ENCODE data around the gene CADM3.

CADM3 gene

GRCh38 chr1:159207080-159207479 is 35.7 kb downstream of the CADM3 start:
- no peaks in the 10 kb centered on the region for H3K4me1 ChIP-seq (ENCODE audit: control insufficient read depth, insufficient read depth, low read depth, low read length)
- 90% methylated on average over 4 of the region's 5 CpGs for WGBS
- no peak overlapping the region for H3K14ac ChIP-seq (ENCODE audit: low read length in 2 of 2)
- H3K4me2 ChIP-seq (ENCODE audit: low read length, poor library complexity, severe bottlenecking) = no peak overlapping the region
- no peak overlapping the region for H3K9ac ChIP-seq (ENCODE audit: low read length)
- H3K79me1 ChIP-seq (replicated peaks; ENCODE audit: low read length, poor library complexity, severe bottlenecking) = no peaks in the 10 kb centered on the region
- no peak overlapping the region for H4K91ac ChIP-seq (ENCODE audit: low read length)
- no peak overlapping the region for H3K23ac ChIP-seq (ENCODE audit: low read length in 2 of 2)
- H3K36me3 ChIP-seq (ENCODE audit: control insufficient read depth in 1 of 2, insufficient read depth in 2 of 2, low read depth in 1 of 2, low read length in 2 of 2) = no peaks in the 10 kb centered on the region
- no peak overlapping the region for H2BK5ac ChIP-seq (ENCODE audit: low read depth, low read length, poor library complexity, severe bottlenecking)
- no peak overlapping the region for H2AFZ ChIP-seq (ENCODE audit: low read depth, low read length)
- H3K4ac ChIP-seq (ENCODE audit: low read depth in 1 of 2, low read length in 2 of 2) = no peak overlapping the region
- no peak overlapping the region for H2BK12ac ChIP-seq (ENCODE audit: low read length in 2 of 2)
- no peaks in the 10 kb centered on the region for H3K9me3 ChIP-seq (ENCODE audit: control insufficient read depth, low read length)
- no peak overlapping the region for H2BK15ac ChIP-seq (ENCODE audit: low read depth, poor library complexity, severe bottlenecking)
- no peak overlapping the region for H4K8ac ChIP-seq (ENCODE audit: low read length)
- peaks cover 37 to 85% of the 10 kb centered on the region in 2 experiments for H3K27me3 ChIP-seq (ENCODE audit: control insufficient read depth in 1 of 2, insufficient read depth in 1 of 2, low read length in 2 of 2)
- no peak overlapping the region for H3K18ac ChIP-seq (ENCODE audit: low read depth in 1 of 2, low read length in 2 of 2)
- no peak for DNase-seq
- H3K27ac ChIP-seq (ENCODE audit: low read length, poor library complexity, severe bottlenecking) = no peak overlapping the region
- no peak overlapping the region for H2AK5ac ChIP-seq (ENCODE audit: low read length, severe bottlenecking)
- no peak overlapping the region for H2BK120ac ChIP-seq (ENCODE audit: low read depth, low read length)
- no peak overlapping the region for H3K4me3 ChIP-seq (ENCODE audit: insufficient read depth in 1 of 2, low read depth in 1 of 2, low read length in 2 of 2)

- Histone ChIP-seq H4K91ac (ENCODE audit: low read length) (no peak overlapping the region), H2AK5ac (ENCODE audit: low read length, severe bottlenecking) (no peak overlapping the region), H2BK5ac (ENCODE audit: low read depth, low read length, poor library complexity, severe bottlenecking) (no peak overlapping the region), H3K27ac (ENCODE audit: low read length, poor library complexity, severe bottlenecking) (no peak overlapping the region), H2BK120ac (ENCODE audit: low read depth, low read length) (no peak overlapping the region), H3K23ac (ENCODE audit: low read length in 2 of 2) (no peak overlapping the region), H3K4me1 (ENCODE audit: control insufficient read depth, insufficient read depth, low read depth, low read length) (no peaks in the 10 kb centered on the region), H3K79me1 (replicated peaks; ENCODE audit: low read length, poor library complexity, severe bottlenecking) (no peaks in the 10 kb centered on the region), H3K9ac (ENCODE audit: low read length) (no peak overlapping the region), H2AFZ (ENCODE audit: low read depth, low read length) (no peak overlapping the region), H3K27me3 (ENCODE audit: control insufficient read depth in 1 of 2, insufficient read depth in 1 of 2, low read length in 2 of 2) (peaks cover 37 to 86% of the 10 kb centered on the region in 2 experiments), H3K4me2 (ENCODE audit: low read length, poor library complexity, severe bottlenecking) (no peak overlapping the region), H3K18ac (ENCODE audit: low read depth in 1 of 2, low read length in 2 of 2) (no peak overlapping the region), H3K4me3 (ENCODE audit: insufficient read depth in 1 of 2, low read depth in 1 of 2, low read length in 2 of 2) (no peak overlapping the region), H4K8ac (ENCODE audit: low read length) (no peak overlapping the region), H3K4ac (ENCODE audit: low read depth in 1 of 2, low read length in 2 of 2) (no peak overlapping the region), H3K36me3 (ENCODE audit: control insufficient read depth in 1 of 2, insufficient read depth in 2 of 2, low read depth in 1 of 2, low read length in 2 of 2) (no peaks in the 10 kb centered on the region), H3K14ac (ENCODE audit: low read length in 2 of 2) (no peak overlapping the region), H2BK12ac (ENCODE audit: low read length in 2 of 2) (no peak overlapping the region), H2BK15ac (ENCODE audit: low read depth, poor library complexity, severe bottlenecking) (no peak overlapping the region), H3K9me3 (ENCODE audit: control insufficient read depth, low read length) (no peaks in the 10 kb centered on the region)
- DNase-seq = no peak
- WGBS = 95% methylated on average over 2 of the region's 8 CpGs
These were observed 36.4 kb downstream of the CADM3 start for GRCh38 chr1:159207774-159208173.

- Histone ChIP-seq H2BK12ac (ENCODE audit: low read length in 2 of 2) (no peak overlapping the region), H2AFZ (ENCODE audit: low read depth, low read length) (no peak overlapping the region), H3K23ac (ENCODE audit: low read length in 2 of 2) (no peak overlapping the region), H3K4ac (ENCODE audit: low read depth in 1 of 2, low read length in 2 of 2) (no peak overlapping the region), H3K36me3 (ENCODE audit: control insufficient read depth in 1 of 2, insufficient read depth in 2 of 2, low read depth in 1 of 2, low read length in 2 of 2) (no peaks in the 10 kb centered on the region), H3K4me1 (ENCODE audit: control insufficient read depth, insufficient read depth, low read depth, low read length) (no peaks in the 10 kb centered on the region), H3K14ac (ENCODE audit: low read length in 2 of 2) (no peak overlapping the region), H4K8ac (ENCODE audit: low read length) (no peak overlapping the region), H3K4me2 (ENCODE audit: low read length, poor library complexity, severe bottlenecking) (no peak overlapping the region), H2BK120ac (ENCODE audit: low read depth, low read length) (no peak overlapping the region), H4K91ac (ENCODE audit: low read length) (no peak overlapping the region), H3K9me3 (ENCODE audit: control insufficient read depth, low read length) (no peaks in the 10 kb centered on the region), H2BK5ac (ENCODE audit: low read depth, low read length, poor library complexity, severe bottlenecking) (no peak overlapping the region), H3K4me3 (ENCODE audit: insufficient read depth in 1 of 2, low read depth in 1 of 2, low read length in 2 of 2) (no peak overlapping the region), H3K79me1 (replicated peaks; ENCODE audit: low read length, poor library complexity, severe bottlenecking) (no peaks in the 10 kb centered on the region), H2BK15ac (ENCODE audit: low read depth, poor library complexity, severe bottlenecking) (no peak overlapping the region), H3K18ac (ENCODE audit: low read depth in 1 of 2, low read length in 2 of 2) (no peak overlapping the region), H2AK5ac (ENCODE audit: low read length, severe bottlenecking) (no peak overlapping the region), H3K27me3 (ENCODE audit: control insufficient read depth in 1 of 2, insufficient read depth in 1 of 2, low read length in 2 of 2) (peaks cover 37 to 82% of the 10 kb centered on the region in 2 experiments), H3K9ac (ENCODE audit: low read length) (no peak overlapping the region), H3K27ac (ENCODE audit: low read length, poor library complexity, severe bottlenecking) (no peak overlapping the region)
- no peak for DNase-seq
- WGBS = 3% methylated on average over 4 of the region's 7 CpGs
These were observed 36.9 kb downstream of the CADM3 start for GRCh38 chr1:159208175-159208825.

- no peak overlapping the region for H4K8ac ChIP-seq (ENCODE audit: low read length)
- no peak overlapping the region for H2BK15ac ChIP-seq (ENCODE audit: low read depth, poor library complexity, severe bottlenecking)
- DNase-seq = no peak
- WGBS = 70% methylated on average over 7 of the region's 7 CpGs
- H4K91ac ChIP-seq (ENCODE audit: low read length) = no peak overlapping the region
- H3K79me1 ChIP-seq (replicated peaks; ENCODE audit: low read length, poor library complexity, severe bottlenecking) = no peaks in the 10 kb centered on the region
- H3K4ac ChIP-seq (ENCODE audit: low read depth in 1 of 2, low read length in 2 of 2) = no peak overlapping the region
- H3K27ac ChIP-seq (ENCODE audit: low read length, poor library complexity, severe bottlenecking) = no peak overlapping the region
- H2BK120ac ChIP-seq (ENCODE audit: low read depth, low read length) = no peak overlapping the region
- no peak overlapping the region for H3K23ac ChIP-seq (ENCODE audit: low read length in 2 of 2)
- peaks cover 37 to 74% of the 10 kb centered on the region in 2 experiments for H3K27me3 ChIP-seq (ENCODE audit: control insufficient read depth in 1 of 2, insufficient read depth in 1 of 2, low read length in 2 of 2)
- H2AFZ ChIP-seq (ENCODE audit: low read depth, low read length) = no peak overlapping the region
- H2BK12ac ChIP-seq (ENCODE audit: low read length in 2 of 2) = no peak overlapping the region
- H3K18ac ChIP-seq (ENCODE audit: low read depth in 1 of 2, low read length in 2 of 2) = no peak overlapping the region
- H3K9ac ChIP-seq (ENCODE audit: low read length) = no peak overlapping the region
- H3K9me3 ChIP-seq (ENCODE audit: control insufficient read depth, low read length) = no peaks in the 10 kb centered on the region
- H3K4me3 ChIP-seq (ENCODE audit: insufficient read depth in 1 of 2, low read depth in 1 of 2, low read length in 2 of 2) = no peak overlapping the region
- no peaks in the 10 kb centered on the region for H3K36me3 ChIP-seq (ENCODE audit: control insufficient read depth in 1 of 2, insufficient read depth in 2 of 2, low read depth in 1 of 2, low read length in 2 of 2)
- no peaks in the 10 kb centered on the region for H3K4me1 ChIP-seq (ENCODE audit: control insufficient read depth, insufficient read depth, low read depth, low read length)
- H3K14ac ChIP-seq (ENCODE audit: low read length in 2 of 2) = no peak overlapping the region
- H3K4me2 ChIP-seq (ENCODE audit: low read length, poor library complexity, severe bottlenecking) = no peak overlapping the region
- H2AK5ac ChIP-seq (ENCODE audit: low read length, severe bottlenecking) = no peak overlapping the region
- H2BK5ac ChIP-seq (ENCODE audit: low read depth, low read length, poor library complexity, severe bottlenecking) = no peak overlapping the region
These were observed 37.6 kb downstream of the CADM3 start for GRCh38 chr1:159209061-159209460.

All from mesenchymal stem cell (in vitro differentiated cells and primary cell).